ENCODE results near the gene PROSER3.

- TF ChIP-seq ARHGAP35 (CRISPR knock-in tag; IDR thresholded peaks at IDR 0.05; ENCODE audit: borderline replicate concordance) (no peak), TEAD3 (CRISPR knock-in tag; optimal IDR thresholded peaks at IDR 0.05; ENCODE audit: borderline replicate concordance) (no peak), CREB1 (IDR thresholded peaks at IDR 0.05) (no peak), CREB1 (CRISPR knock-in tag; IDR thresholded peaks at IDR 0.05) (no peak), RELA (CRISPR knock-in tag; IDR thresholded peaks at IDR 0.05) (no peak), RXRA (CRISPR knock-in tag; IDR thresholded peaks at IDR 0.05) (no peak), ZNF777 (CRISPR knock-in tag; IDR thresholded peaks at IDR 0.05) (no peak)
Measured at GRCh38 chr19:35789978-35790944, 32.3 kb downstream of the PROSER3 start.

All from HepG2 (cell line).